DOHH2 (cell line): ENCODE results near the gene ZNF254.

Experiments used
- H3F3A ChIP-seq: fragments of 200-600 bp; sonication (generic), shearing (Covaris generic); 2 replicates; pipeline ENCODE4 v1.6.0; 2016; ENCODE audit warnings: antibody characterized with exemption, mild to moderate bottlenecking; ENCODE audit not compliant: control insufficient read depth, insufficient read depth
- H3K27ac ChIP-seq: fragments of 200-600 bp; sonication (generic); 2 replicates; pipeline ENCODE4 v1.5.1; 2014; ENCODE audit warnings: low read depth, mild to moderate bottlenecking, low read length, moderate library complexity
- H3K27me3 ChIP-seq: fragments of 200-600 bp; sonication (generic); 2 replicates; pipeline ENCODE4 v1.6.1; 2014; ENCODE audit warnings: mild to moderate bottlenecking, low read length, mixed read lengths; ENCODE audit not compliant: control insufficient read depth
- H3K36me3 ChIP-seq: fragments of 200-600 bp; sonication (generic); 2 replicates; pipeline ENCODE4 v1.6.1; 2014; ENCODE audit warnings: mild to moderate bottlenecking, low read length, moderate library complexity, mixed read lengths; ENCODE audit not compliant: control insufficient read depth
- H3K4me1 ChIP-seq: fragments of 200-600 bp; sonication (generic); 2 replicates; pipeline ENCODE4 v1.6.1; 2014; ENCODE audit warnings: mild to moderate bottlenecking, low read length, mixed read lengths; ENCODE audit not compliant: control insufficient read depth
- H3K4me2 ChIP-seq: fragments of 200-600 bp; sonication (generic); 2 replicates; pipeline ENCODE4 v1.6.0; 2014; ENCODE audit warnings: mild to moderate bottlenecking, low read length, moderate library complexity
- H3K4me3 ChIP-seq: fragments of 200-600 bp; sonication (generic); 2 replicates; pipeline ENCODE4 v1.5.1; 2014; ENCODE audit warnings: mild to moderate bottlenecking, low read length, mixed read lengths
- H3K79me2 ChIP-seq: fragments of 200-600 bp; sonication (generic); 2 replicates; pipeline ENCODE4 v1.6.1; 2014; ENCODE audit warnings: mild to moderate bottlenecking, low read length, mixed read lengths; ENCODE audit not compliant: control insufficient read depth
- H3K9me2 ChIP-seq: fragments of 200-600 bp; sonication (generic); replicated peaks from 2 replicates; pipeline ENCODE4 v1.6.1; 2014; ENCODE audit warnings: mild to moderate bottlenecking, low read length, mixed read lengths; ENCODE audit not compliant: control insufficient read depth
- H3K9me3 ChIP-seq: fragments of 200-600 bp; sonication (generic); 2 replicates; pipeline ENCODE4 v1.6.1; 2014; ENCODE audit warnings: antibody characterized with exemption, low read length, mixed read lengths; ENCODE audit not compliant: control insufficient read depth, insufficient read depth
- H4K20me1 ChIP-seq: fragments of 200-600 bp; sonication (generic); 2 replicates; pipeline ENCODE4 v1.6.0; 2014; ENCODE audit warnings: low read depth, mild to moderate bottlenecking, antibody characterized with exemption, low read length, moderate library complexity; ENCODE audit not compliant: control insufficient read depth, insufficient read depth
- EZH2phosphoT487 ChIP-seq: fragments of 200-600 bp; sonication (generic); IDR thresholded peaks from 2 replicates; pipeline ENCODE4 v1.6.1; 2017; ENCODE audit warnings: borderline replicate concordance, mild to moderate bottlenecking, antibody characterized with exemption, low read length, moderate library complexity, mixed read lengths
- TF ChIP-seq, protein P1 (sequence below): fragments of 200-600 bp; sonication (generic); IDR thresholded peaks from one replicate; pipeline ENCODE4 v1.5.1; 2014; ENCODE audit warnings: antibody characterized with exemption, mild to moderate bottlenecking, low read depth, low read length; ENCODE audit not compliant: poor library complexity, severe bottlenecking

The ZNF254 gene

DNA sequence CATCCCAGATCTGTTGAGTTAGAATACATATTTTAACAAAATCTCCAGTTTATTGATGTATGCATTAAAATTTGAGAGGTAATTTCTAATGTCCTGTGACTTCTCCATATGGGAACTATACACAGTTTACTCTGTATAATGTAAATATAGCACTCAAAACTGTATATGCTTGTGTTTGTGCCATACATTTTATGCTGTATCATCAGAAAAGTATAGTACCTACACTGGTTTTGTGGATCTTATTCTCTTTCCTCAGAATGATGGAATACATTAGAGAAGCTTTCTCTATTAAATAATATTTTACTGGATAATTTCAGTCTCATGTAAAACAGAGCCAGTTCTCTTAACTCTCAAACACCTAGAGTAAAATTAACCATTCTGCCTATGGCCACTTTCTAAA, 53.6 kb downstream of the ZNF254 start:
- TF ChIP-seq, protein P1, sequence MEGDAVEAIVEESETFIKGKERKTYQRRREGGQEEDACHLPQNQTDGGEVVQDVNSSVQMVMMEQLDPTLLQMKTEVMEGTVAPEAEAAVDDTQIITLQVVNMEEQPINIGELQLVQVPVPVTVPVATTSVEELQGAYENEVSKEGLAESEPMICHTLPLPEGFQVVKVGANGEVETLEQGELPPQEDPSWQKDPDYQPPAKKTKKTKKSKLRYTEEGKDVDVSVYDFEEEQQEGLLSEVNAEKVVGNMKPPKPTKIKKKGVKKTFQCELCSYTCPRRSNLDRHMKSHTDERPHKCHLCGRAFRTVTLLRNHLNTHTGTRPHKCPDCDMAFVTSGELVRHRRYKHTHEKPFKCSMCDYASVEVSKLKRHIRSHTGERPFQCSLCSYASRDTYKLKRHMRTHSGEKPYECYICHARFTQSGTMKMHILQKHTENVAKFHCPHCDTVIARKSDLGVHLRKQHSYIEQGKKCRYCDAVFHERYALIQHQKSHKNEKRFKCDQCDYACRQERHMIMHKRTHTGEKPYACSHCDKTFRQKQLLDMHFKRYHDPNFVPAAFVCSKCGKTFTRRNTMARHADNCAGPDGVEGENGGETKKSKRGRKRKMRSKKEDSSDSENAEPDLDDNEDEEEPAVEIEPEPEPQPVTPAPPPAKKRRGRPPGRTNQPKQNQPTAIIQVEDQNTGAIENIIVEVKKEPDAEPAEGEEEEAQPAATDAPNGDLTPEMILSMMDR, result no peak
- TF ChIP-seq EZH2phosphoT487, result no peak
- H3K27ac ChIP-seq, result no peak overlapping the region
- H3K4me2 ChIP-seq, result no peak overlapping the region
- no peak overlapping the region for H3K4me3 ChIP-seq
- no peaks in the 10 kb centered on the region for H3K4me1 ChIP-seq
- H3K9me3 ChIP-seq, result peaks cover 16% of the 10 kb centered on the region; the same call in 1 of the 2 replicates
- H3F3A ChIP-seq, result no peaks in the 10 kb centered on the region
- H3K79me2 ChIP-seq, result no peaks in the 10 kb centered on the region
- no peaks in the 10 kb centered on the region; the same call in 1 of the 2 replicates for H3K36me3 ChIP-seq
- no peaks in the 10 kb centered on the region for H3K9me2 ChIP-seq
- H3K27me3 ChIP-seq, result no peaks in the 10 kb centered on the region
- no peaks in the 10 kb centered on the region for H4K20me1 ChIP-seq

DNA sequence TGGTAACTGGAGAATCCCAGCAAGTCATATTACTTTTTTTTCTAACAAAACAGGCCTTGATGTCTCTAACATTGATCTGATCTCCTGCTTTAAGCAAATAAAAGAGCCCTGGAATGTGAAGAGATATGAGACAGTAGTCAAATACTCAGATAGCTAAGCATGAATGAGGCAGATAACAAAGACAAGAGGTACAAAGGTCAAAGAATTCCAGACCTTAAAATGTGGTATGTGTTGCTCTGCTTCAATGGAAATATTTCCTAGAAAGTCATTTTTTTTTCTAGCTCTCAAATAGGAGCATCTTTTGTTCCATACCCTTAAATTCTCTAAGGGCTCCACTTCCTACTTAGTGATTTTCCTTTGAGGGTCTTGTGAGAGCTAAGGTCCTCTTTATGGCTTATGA, 54.6 kb downstream of the ZNF254 start:
- Histone ChIP-seq H3K79me2 (no peaks in the 10 kb centered on the region), H3K4me3 (no peak overlapping the region), H3K27me3 (no peaks in the 10 kb centered on the region), H3F3A (no peaks in the 10 kb centered on the region), H3K9me3 (peaks cover 16% of the 10 kb centered on the region; the same call in 1 of the 2 replicates), H3K9me2 (no peaks in the 10 kb centered on the region), H3K4me2 (no peak overlapping the region), H3K36me3 (no peaks in the 10 kb centered on the region; the same call in 1 of the 2 replicates), H3K27ac (no peak overlapping the region), H4K20me1 (no peaks in the 10 kb centered on the region), H3K4me1 (no peaks in the 10 kb centered on the region)
- TF ChIP-seq, protein P1, result no peak
- TF ChIP-seq EZH2phosphoT487, result no peak

DNA sequence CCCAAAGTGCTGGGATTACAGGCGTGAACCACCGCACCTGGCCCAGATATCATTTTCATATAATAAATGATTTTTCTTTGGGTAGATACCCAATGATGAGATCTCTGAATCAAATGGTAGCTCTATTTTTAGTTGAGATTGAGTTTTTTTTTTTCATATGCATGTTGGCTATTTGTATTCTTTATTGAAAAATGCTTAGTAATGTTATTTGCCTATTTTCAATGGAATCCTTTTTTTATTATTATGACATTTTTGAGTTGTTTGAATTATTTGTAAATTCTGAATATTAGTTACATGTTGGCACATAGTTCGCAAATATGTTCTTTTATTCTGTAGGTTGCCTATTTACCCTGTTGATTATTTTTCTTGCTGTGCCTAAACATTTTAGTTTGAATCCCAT, 55.8 kb downstream of the ZNF254 start:
- Histone ChIP-seq H3K27me3 (no peaks in the 10 kb centered on the region), H4K20me1 (no peaks in the 10 kb centered on the region), H3K4me2 (no peak overlapping the region), H3F3A (no peaks in the 10 kb centered on the region), H3K4me3 (no peak overlapping the region), H3K36me3 (no peaks in the 10 kb centered on the region; the same call in 1 of the 2 replicates), H3K9me3 (peaks cover 7% of the 10 kb centered on the region; the same call in 1 of the 2 replicates), H3K79me2 (no peaks in the 10 kb centered on the region), H3K27ac (no peak overlapping the region), H3K9me2 (no peaks in the 10 kb centered on the region), H3K4me1 (no peaks in the 10 kb centered on the region)
- TF ChIP-seq EZH2phosphoT487, result no peak

GRCh38 chr19:24159707-24160106, 72.7 kb downstream of the ZNF254 start:
- H3K9me2 ChIP-seq, result no peaks in the 10 kb centered on the region
- no peaks in the 10 kb centered on the region for H3K27me3 ChIP-seq
- H3K27ac ChIP-seq, result no peak overlapping the region
- TF ChIP-seq EZH2phosphoT487, result no peak
- TF ChIP-seq, protein P1, result peak; percentile 47
- no peaks in the 10 kb centered on the region for H3F3A ChIP-seq
- no peaks in the 10 kb centered on the region for H3K9me3 ChIP-seq
- H3K4me2 ChIP-seq, result no peak overlapping the region
- H3K79me2 ChIP-seq, result no peaks in the 10 kb centered on the region
- no peaks in the 10 kb centered on the region for H3K4me1 ChIP-seq
- H3K36me3 ChIP-seq, result no peaks in the 10 kb centered on the region
- H4K20me1 ChIP-seq, result no peaks in the 10 kb centered on the region
- no peak overlapping the region for H3K4me3 ChIP-seq
